Measurements from ENCODE around the gene NR1H4.
"Not testable (repeated sequence)": the region's sequence is repeated elsewhere in the genome, so short reads cannot be mapped to it uniquely, and the experiment has no call there.

NR1H4 gene

GRCh38 chr12:100573292-100574186 is 99.9 kb downstream of the NR1H4 start, which contains the start of gene GAS2L3:
TSS of gene GAS2L3 (plus strand) at chr12:100573684. CDS start at chr12:100594905, 21,221 bp downstream.
- DNase-seq: no peak

DNA sequence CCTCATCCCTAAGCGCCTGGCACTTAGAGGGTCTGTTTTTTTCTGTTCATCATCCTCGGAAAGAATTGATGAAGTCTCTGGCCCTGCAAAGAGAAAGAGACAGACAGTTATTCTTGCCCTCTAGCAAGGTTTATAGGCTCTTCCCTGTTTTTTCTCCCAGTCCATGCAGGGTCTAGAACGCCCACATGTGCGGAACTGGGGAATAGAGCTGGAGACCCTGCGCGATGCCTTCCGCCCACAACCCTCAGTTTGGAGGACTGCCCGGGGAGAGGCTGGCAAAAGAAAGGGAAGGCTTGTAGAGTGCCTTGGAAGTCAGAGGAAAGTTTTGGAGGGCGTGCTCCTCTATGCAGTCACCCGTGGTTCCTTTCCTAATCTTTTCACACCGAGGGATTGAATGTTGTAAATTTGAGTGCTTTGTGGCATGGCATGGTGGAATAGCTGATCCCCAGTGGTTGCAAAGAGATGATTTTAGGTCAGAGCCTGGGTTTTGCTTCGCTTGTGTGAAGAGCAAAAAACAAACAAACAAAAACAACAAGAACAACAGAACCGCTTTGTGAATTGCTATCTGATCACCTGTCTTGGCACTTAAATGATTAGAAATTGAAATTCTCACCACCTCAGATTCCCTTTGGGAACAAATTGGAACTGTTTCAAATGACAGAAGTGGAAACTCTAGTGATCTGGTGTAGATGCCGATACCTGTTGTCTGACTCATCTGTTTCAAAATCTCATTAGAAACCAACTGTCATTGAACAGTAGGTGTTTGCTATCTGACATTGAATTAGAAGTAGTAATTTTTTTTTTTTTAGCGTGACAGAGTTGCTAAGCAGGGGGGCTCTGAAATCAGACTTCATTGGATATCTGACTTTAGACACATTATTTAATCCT is 100.8 kb downstream of the NR1H4 start:
- DNase-seq: no peak

- no peak for DNase-seq
Measured at GRCh38 chr12:100576331-100577036, 102.8 kb downstream of the NR1H4 start.

GRCh38 chr12:100578923-100579322 is 105.3 kb downstream of the NR1H4 start:
- DNase-seq: no peak

DNA sequence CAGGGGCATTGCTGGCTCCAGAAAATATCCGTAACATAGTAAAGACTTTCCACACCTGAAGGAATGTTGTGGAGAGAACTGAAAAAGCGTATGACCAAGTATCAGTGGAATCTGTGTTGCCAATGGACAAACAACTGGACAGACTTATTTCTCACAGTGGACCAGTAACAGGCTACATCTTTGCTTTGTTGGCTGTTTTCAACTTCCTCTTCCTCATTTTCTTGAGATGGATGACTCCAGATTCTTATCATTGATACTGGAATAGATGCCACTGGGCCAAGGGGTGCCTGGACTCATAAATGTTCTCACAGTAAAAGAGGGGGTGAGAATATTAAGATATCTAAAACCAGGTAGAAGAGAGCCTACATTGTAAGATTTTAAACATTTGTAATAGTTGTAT is 106.2 kb downstream of the NR1H4 start:
- DNase-seq: no peak

- no peak for DNase-seq
Measured at GRCh38 chr12:100584256-100584655, 110.6 kb downstream of the NR1H4 start.

DNA sequence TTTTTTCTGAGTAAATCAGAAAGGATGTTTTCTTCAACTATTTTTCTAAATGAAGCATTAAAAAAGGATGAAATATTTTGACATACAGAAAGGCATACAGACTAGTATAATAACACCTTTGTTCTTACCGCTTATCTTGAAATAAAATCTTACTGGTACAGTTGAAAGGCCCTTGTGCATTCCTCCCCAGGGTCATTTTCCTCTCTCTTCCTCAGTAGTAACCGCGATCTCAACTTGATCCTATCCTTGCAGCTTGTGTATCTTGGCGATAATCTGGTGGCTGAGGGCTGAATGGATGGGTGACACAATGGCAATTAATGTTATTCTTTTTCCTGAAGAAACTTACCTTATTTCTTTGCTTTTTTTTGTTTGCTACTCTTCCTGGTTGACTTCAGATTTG is 118.3 kb downstream of the NR1H4 start:
- no peak for DNase-seq

- DNase-seq: no peak
Measured at GRCh38 chr12:100593490-100593889, 119.8 kb downstream of the NR1H4 start.

GRCh38 chr12:100601626-100602025 is 128.0 kb downstream of the NR1H4 start:
- DNase-seq: no peak

DNA sequence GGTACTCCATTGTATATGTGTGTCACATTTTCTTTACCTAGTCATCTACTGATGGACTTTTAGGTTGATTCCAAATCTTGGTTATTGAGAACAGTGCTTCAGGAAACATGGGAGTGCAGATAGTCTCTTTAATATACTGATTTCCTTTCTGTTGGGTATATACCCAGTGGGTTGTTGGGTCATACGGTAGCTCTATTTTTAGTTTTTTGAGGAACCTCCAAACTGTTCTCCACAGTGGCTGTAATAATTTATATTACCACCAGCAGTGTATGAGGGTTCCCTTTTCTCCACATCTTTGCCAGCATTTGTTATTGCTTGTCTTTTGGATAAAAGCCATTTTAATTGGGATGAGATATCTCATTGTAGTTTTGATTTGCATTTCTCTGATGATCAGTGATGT is 129.3 kb downstream of the NR1H4 start:
- DNase-seq: not testable (repeated sequence)

- DNase-seq: no peak
Measured at GRCh38 chr12:100608776-100609175, 135.1 kb downstream of the NR1H4 start.

GRCh38 chr12:100610666-100611430 is 137.2 kb downstream of the NR1H4 start:
- no peak for DNase-seq

DNA sequence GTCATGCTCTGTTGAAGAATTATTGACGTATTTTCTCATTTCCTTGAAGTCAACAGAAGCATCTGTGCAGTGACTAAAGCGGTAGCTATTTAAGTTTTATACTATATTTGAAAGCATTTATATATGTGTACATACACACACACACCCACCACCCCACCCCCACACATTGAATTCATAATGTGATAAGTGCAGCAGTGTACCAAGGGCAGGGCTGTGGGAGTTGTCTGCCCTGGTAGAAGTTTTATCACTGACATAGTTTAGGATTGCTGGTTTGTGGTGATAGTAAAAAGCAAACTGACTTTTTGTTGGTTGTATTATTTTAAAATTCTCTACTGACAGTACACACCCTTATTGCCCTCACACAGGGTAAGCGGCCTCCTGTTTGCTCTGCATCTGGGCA is 138.9 kb downstream of the NR1H4 start:
- DNase-seq: no peak
